ENCODE data around the gene RAB11FIP4. TPM values are rescaled to one million over a fixed set of nuclear protein-coding genes. Genes with fewer than 3 reads are reported as not detected.
A peak's percentile ranks its signal among the peaks of the same experiment; 100 is the strongest.
"Not testable (repeated sequence)": the region's sequence is repeated elsewhere in the genome, so short reads cannot be mapped to it uniquely, and the experiment has no call there.

The RAB11FIP4 gene
- total RNA-seq (4.2 TPM), polyA plus RNA-seq (1.5 TPM)

- Histone ChIP-seq H3K36me3 (ENCODE audit: insufficient read depth) (no peaks in the 10 kb centered on the region), H3K4me3 (ENCODE audit: low read depth, low read length) (peak within 1 kb of the TSS; percentile 52), H3K4me1 (ENCODE audit: insufficient read depth) (no peaks in the 10 kb centered on the region), H3K27ac (ENCODE audit: low read depth) (no peak within 1 kb of the TSS)
- no peak for DNase-seq (ENCODE audit: extremely low spot score)
- WGBS: 1% methylated on average over 65 of the region's 69 CpGs
Measured at GRCh38 chr17:31391496-31391949, at the start of gene RAB11FIP4. RAB11FIP4 (plus strand) TSS chr17:31391675; CDS start chr17:31391853, 178 bp downstream.

GRCh38 chr17:31345191-31345747 lies 46.2 kb upstream of the RAB11FIP4 start:
- not testable (repeated sequence) for H3K27ac ChIP-seq (ENCODE audit: low read depth); H3K4me1 ChIP-seq (ENCODE audit: insufficient read depth); DNase-seq (ENCODE audit: extremely low spot score); H3K4me3 ChIP-seq (ENCODE audit: low read depth, low read length); H3K36me3 ChIP-seq (ENCODE audit: insufficient read depth)
- 93% methylated on average over 15 of the region's 34 CpGs for WGBS

- no peak overlapping the region for H3K27ac ChIP-seq (ENCODE audit: low read depth)
- H3K4me3 ChIP-seq (ENCODE audit: low read depth, low read length): no peak overlapping the region
- DNase-seq (ENCODE audit: extremely low spot score): no peak
- no peaks in the 10 kb centered on the region for H3K4me1 ChIP-seq (ENCODE audit: insufficient read depth)
- peaks cover 2% of the 10 kb centered on the region for H3K36me3 ChIP-seq (ENCODE audit: insufficient read depth)
Measured at GRCh38 chr17:31349454-31349853, 42.0 kb upstream of the RAB11FIP4 start.

GRCh38 chr17:31355935-31356334 lies 35.5 kb upstream of the RAB11FIP4 start:
- DNase-seq (ENCODE audit: extremely low spot score): no peak
- Histone ChIP-seq H3K4me3 (ENCODE audit: low read depth, low read length) (no peak overlapping the region), H3K27ac (ENCODE audit: low read depth) (no peak overlapping the region), H3K4me1 (ENCODE audit: insufficient read depth) (no peaks in the 10 kb centered on the region), H3K36me3 (ENCODE audit: insufficient read depth) (peaks cover 4% of the 10 kb centered on the region)
- 76% methylated on average over 1 of the region's 1 CpG for WGBS

GRCh38 chr17:31357091-31357490 lies 34.4 kb upstream of the RAB11FIP4 start:
- Histone ChIP-seq H3K4me1 (ENCODE audit: insufficient read depth) (no peaks in the 10 kb centered on the region), H3K27ac (ENCODE audit: low read depth) (no peak overlapping the region), H3K36me3 (ENCODE audit: insufficient read depth) (peaks cover 6% of the 10 kb centered on the region), H3K4me3 (ENCODE audit: low read depth, low read length) (no peak overlapping the region)
- WGBS: 50% methylated on average over 2 of the region's 2 CpGs
- no peak for DNase-seq (ENCODE audit: extremely low spot score)

- 67% methylated on average over 3 of the region's 3 CpGs for WGBS
- no peaks in the 10 kb centered on the region for H3K4me1 ChIP-seq (ENCODE audit: insufficient read depth)
- DNase-seq (ENCODE audit: extremely low spot score): no peak
- H3K36me3 ChIP-seq (ENCODE audit: insufficient read depth): peaks cover 5% of the 10 kb centered on the region
- no peak overlapping the region for H3K4me3 ChIP-seq (ENCODE audit: low read depth, low read length)
- H3K27ac ChIP-seq (ENCODE audit: low read depth): no peak overlapping the region
Measured at GRCh38 chr17:31357839-31358394, 33.6 kb upstream of the RAB11FIP4 start.

- no peak overlapping the region for H3K27ac ChIP-seq (ENCODE audit: low read depth)
- H3K4me1 ChIP-seq (ENCODE audit: insufficient read depth): no peaks in the 10 kb centered on the region
- 90% methylated on average over 6 of the region's 6 CpGs for WGBS
- no peak overlapping the region for H3K4me3 ChIP-seq (ENCODE audit: low read depth, low read length)
- DNase-seq (ENCODE audit: extremely low spot score): no peak
- H3K36me3 ChIP-seq (ENCODE audit: insufficient read depth): peaks cover 3% of the 10 kb centered on the region
Measured at GRCh38 chr17:31364012-31364411, 27.5 kb upstream of the RAB11FIP4 start.

GRCh38 chr17:31366088-31366487 lies 25.4 kb upstream of the RAB11FIP4 start:
- no peaks in the 10 kb centered on the region for H3K4me1 ChIP-seq (ENCODE audit: insufficient read depth)
- peaks cover 3% of the 10 kb centered on the region for H3K36me3 ChIP-seq (ENCODE audit: insufficient read depth)
- no peak overlapping the region for H3K4me3 ChIP-seq (ENCODE audit: low read depth, low read length)
- WGBS: 98% methylated on average over 4 of the region's 4 CpGs
- no peak for DNase-seq (ENCODE audit: extremely low spot score)
- H3K27ac ChIP-seq (ENCODE audit: low read depth): no peak overlapping the region

GRCh38 chr17:31369266-31369665 lies 22.2 kb upstream of the RAB11FIP4 start:
- Histone ChIP-seq H3K36me3 (ENCODE audit: insufficient read depth) (no peaks in the 10 kb centered on the region), H3K4me1 (ENCODE audit: insufficient read depth) (no peaks in the 10 kb centered on the region), H3K27ac (ENCODE audit: low read depth) (no peak overlapping the region), H3K4me3 (ENCODE audit: low read depth, low read length) (no peak overlapping the region)
- no peak for DNase-seq (ENCODE audit: extremely low spot score)

- Histone ChIP-seq H3K36me3 (ENCODE audit: insufficient read depth) (no peaks in the 10 kb centered on the region), H3K4me3 (ENCODE audit: low read depth, low read length) (no peak overlapping the region), H3K27ac (ENCODE audit: low read depth) (no peak overlapping the region), H3K4me1 (ENCODE audit: insufficient read depth) (no peaks in the 10 kb centered on the region)
- WGBS: 29% methylated on average over 4 of the region's 4 CpGs
- no peak for DNase-seq (ENCODE audit: extremely low spot score)
Measured at GRCh38 chr17:31371511-31372097, 19.9 kb upstream of the RAB11FIP4 start.

- Histone ChIP-seq H3K36me3 (ENCODE audit: insufficient read depth) (no peaks in the 10 kb centered on the region), H3K4me1 (ENCODE audit: insufficient read depth) (no peaks in the 10 kb centered on the region), H3K27ac (ENCODE audit: low read depth) (no peak overlapping the region), H3K4me3 (ENCODE audit: low read depth, low read length) (no peak overlapping the region)
- WGBS: 89% methylated on average over 10 of the region's 10 CpGs
- DNase-seq (ENCODE audit: extremely low spot score): no peak
Measured at GRCh38 chr17:31373150-31374093, 18.1 kb upstream of the RAB11FIP4 start.

GRCh38 chr17:31374094-31374447 lies 17.4 kb upstream of the RAB11FIP4 start:
- Histone ChIP-seq H3K36me3 (ENCODE audit: insufficient read depth) (no peaks in the 10 kb centered on the region), H3K4me3 (ENCODE audit: low read depth, low read length) (no peak overlapping the region), H3K27ac (ENCODE audit: low read depth) (no peak overlapping the region), H3K4me1 (ENCODE audit: insufficient read depth) (no peaks in the 10 kb centered on the region)
- 83% methylated on average over 6 of the region's 6 CpGs for WGBS
- DNase-seq (ENCODE audit: extremely low spot score): no peak

GRCh38 chr17:31374503-31374902 lies 17.0 kb upstream of the RAB11FIP4 start:
- H3K4me3 ChIP-seq (ENCODE audit: low read depth, low read length): no peak overlapping the region
- H3K36me3 ChIP-seq (ENCODE audit: insufficient read depth): no peaks in the 10 kb centered on the region
- H3K27ac ChIP-seq (ENCODE audit: low read depth): no peak overlapping the region
- H3K4me1 ChIP-seq (ENCODE audit: insufficient read depth): no peaks in the 10 kb centered on the region
- no peak for DNase-seq (ENCODE audit: extremely low spot score)
- WGBS: 92% methylated on average over 2 of the region's 2 CpGs

GRCh38 chr17:31378638-31379037 lies 12.8 kb upstream of the RAB11FIP4 start:
- Histone ChIP-seq H3K4me3 (ENCODE audit: low read depth, low read length) (no peak overlapping the region), H3K4me1 (ENCODE audit: insufficient read depth) (no peaks in the 10 kb centered on the region), H3K27ac (ENCODE audit: low read depth) (no peak overlapping the region), H3K36me3 (ENCODE audit: insufficient read depth) (no peaks in the 10 kb centered on the region)
- DNase-seq (ENCODE audit: extremely low spot score): no peak
